HPDE6-E6E7 (cell line): ENCODE measurements around the gene RGS9BP.
"Not testable (repeated sequence)": the region's sequence is repeated elsewhere in the genome, so short reads cannot be mapped to it uniquely, and the experiment has no call there.

Source experiments
- DNase-seq: peaks from one replicate; pipeline ENCODE4 v3.0.0; 2011; ENCODE audit warnings: missing footprints; ENCODE audit errors: extremely low spot score

RGS9BP gene

GRCh38 chr19:32671883-32672593 lies 3.6 kb upstream of the RGS9BP start:
- no peak for DNase-seq

DNA sequence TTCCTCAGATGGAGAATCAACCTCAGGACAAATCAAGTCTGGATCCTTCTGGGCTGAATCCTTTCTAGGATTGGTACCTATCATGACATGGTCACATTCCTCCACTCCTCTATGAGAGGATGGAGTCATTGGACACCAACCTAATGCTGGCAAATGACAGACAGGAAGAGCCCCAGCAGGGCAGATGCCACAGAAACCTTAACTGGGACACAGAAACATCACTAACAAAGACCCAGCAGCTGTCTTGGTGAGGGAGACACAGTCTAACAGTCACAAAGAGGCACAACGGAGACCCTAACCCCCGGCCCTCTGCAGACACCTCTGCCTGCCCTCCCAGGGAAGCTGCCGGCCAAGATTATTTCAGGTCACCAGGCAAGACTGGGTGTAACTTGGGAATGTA lies 2.8 kb upstream of the RGS9BP start:
- DNase-seq, result no peak

DNA sequence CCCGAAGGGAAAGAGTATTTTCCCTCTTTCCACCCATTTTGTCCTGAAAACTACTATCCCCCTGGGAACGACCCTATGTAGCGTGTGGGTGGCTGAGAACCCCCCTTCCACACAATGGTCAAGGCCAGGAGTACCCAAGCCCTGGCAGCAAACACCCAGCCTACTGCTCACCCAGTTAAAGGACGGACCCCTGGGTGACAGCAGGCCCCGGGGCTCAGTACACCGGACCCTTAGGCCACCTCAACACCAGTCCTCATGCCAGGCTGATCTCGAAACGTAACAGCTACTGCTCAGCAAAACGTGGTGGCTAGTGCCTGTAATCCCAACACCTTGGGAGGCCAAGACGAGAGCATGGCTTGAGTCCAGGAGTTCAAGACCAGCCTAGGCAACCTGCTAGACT lies 2.1 kb upstream of the RGS9BP start:
- DNase-seq, result no peak

DNA sequence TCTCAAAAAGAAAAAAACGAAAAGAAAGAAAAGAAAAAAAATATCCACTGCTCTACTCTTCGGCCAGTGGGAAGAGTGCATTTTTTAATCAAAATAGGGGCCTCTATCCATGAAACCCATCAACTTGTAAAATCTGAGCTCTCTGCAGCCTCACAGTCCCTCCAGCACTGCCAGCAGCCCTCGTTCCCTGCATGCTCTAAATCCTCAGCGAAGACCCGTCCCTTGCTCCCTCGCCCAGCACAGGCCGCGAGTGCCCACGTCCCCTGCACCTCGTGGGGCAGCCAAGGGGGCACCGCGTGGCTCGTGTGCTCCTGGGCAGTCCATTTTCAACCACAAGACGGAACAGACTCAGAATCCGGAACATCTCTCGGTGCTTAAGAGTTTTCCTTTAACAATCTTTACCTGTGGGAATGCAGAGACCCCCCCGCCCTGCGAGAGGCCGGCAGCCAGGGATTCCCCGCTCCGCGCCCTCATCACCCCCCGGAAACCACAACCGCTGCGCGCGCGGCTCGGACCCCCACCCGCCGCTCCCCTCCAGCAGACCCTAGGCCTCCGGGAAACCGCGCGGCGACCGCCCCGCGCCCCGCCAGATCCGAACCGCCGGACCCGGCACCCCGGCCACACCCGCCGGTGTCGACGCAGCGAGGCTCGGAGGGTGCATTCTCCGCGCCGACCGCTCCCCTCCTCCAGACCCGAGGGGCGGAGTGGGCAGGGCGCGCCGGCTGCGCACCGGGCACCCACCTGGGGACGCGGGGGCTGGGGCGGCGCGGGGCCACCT lies 1.3 kb upstream of the RGS9BP start:
- no peak for DNase-seq

DNA sequence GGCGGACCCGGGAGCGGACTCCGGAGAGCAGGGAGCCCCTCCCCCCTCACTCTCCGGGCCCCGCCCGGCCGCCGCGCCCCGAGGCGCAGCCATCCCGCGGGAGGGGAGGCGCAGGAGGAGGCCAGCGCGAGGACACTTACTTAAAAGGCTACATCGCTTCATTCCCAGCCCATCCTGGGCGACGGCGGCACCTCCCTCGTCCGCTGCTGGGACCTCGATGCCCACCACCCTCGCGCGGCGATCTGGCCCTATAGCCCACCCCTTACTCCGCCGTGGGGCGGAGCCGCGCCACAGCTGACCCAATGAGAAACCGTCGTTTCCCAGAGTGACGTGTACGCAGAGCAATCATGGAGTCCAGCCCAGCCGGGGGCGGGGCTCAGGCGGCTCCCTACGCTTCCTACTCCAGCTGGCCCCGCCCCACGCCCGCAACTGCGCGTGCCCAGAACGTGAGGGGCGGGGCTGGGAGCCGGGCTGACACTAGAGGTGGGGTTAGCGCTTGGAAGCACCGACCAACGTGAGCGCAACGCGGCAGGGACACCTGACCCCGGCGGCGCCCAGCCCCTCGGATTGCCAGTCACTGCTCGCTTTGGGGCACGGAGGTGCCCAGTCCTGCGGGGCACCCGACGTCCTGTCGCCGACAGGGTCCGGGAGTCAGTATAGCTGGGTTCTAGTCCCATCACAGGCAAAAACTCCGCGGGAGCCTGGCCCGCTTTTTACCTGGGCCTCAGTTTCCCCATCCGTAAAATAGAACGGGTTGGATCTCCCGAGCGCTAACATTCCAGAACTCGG lies 523 bp upstream of the RGS9BP start, which contains the start of gene ANKRD27:
ANKRD27 (minus strand) TSS at position 250 of the 789 bp plus-strand sequence. CDS start 16,165 bp downstream, outside the sequence.
- DNase-seq, result peak; percentile 95

DNA sequence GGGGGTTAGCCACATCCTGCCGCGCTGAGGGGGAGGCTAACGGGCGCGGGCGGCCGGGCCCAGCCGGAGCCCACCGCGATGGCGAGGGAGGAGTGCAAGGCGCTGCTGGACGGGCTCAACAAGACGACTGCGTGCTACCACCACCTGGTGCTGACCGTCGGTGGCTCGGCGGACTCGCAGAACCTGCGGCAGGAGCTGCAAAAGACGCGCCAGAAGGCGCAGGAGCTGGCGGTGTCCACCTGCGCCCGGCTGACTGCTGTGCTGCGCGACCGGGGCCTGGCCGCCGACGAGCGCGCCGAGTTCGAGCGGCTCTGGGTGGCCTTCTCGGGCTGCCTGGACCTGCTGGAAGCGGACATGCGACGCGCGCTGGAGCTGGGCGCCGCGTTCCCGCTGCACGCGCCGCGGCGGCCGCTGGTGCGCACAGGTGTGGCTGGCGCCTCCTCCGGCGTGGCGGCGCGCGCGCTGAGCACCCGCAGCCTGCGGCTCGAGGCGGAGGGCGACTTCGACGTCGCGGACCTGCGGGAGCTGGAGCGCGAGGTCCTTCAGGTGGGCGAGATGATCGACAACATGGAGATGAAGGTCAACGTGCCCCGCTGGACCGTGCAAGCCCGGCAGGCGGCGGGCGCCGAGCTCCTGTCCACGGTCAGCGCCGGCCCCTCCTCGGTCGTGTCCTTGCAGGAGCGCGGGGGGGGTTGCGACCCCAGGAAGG lies 692 bp downstream of the RGS9BP start:
- no peak for DNase-seq

DNA sequence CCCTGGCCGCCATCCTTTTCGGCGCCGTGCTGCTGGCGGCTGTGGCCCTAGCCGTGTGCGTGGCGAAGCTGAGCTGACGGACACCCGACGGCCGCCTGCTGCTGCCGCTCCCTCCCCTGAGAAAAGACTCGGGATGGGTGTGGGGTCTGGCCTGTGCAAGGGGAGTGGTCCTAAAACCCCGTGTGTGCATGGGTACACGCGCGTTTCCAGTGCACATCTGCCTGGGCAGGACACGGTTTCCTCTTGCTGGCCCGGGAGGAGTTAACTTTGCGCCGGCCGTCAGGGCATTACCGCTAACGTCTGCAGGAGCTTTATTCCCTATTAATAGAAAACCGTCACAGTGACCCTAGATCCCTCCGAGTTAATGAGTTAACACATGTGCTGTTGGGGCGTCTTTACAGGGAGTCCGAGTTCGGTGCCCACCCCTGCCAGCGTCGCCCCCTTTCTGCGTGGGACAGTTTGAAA lies 1.3 kb downstream of the RGS9BP start:
- no peak for DNase-seq

DNA sequence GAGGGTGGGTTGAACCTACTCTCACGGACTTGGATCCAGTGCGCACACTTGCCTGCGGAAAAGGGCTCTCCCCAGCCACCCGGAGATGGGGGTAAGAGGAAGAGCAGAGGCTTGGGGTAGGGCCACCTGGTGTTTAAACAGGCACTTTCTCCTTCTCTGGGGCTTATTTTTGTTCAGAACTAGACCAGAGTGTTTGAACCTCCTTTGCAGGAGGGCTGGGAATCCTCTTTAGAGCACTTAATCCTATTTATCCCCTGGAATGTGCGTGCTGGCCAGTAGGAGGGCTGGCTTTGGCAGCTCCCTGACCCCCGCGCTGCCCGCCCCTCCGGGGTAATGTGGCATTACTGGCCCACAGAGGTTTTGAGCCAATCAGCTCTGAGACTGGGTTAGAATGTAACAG lies 2.0 kb downstream of the RGS9BP start:
- no peak for DNase-seq

DNA sequence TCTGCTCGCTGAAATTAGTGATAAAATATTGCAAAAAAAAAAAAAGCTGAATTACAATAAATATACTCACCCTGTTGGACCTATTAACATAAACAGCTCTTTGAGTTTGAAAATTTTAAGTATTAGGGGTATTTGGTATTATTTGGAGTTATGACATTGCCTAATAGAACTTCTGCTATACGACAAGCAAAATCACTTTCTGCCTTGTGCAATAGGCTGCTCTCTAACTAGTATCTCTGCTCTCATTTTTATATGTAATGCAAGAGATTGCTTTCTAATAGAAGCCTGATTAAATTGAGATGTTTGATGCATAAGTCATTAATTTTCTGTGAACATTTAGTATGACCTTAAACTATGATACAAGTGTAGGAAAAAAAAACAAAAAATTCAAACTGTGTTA lies 5.3 kb downstream of the RGS9BP start:
- DNase-seq, result no peak

GRCh38 chr19:32682317-32682716 lies 6.7 kb downstream of the RGS9BP start:
- DNase-seq, result no peak

DNA sequence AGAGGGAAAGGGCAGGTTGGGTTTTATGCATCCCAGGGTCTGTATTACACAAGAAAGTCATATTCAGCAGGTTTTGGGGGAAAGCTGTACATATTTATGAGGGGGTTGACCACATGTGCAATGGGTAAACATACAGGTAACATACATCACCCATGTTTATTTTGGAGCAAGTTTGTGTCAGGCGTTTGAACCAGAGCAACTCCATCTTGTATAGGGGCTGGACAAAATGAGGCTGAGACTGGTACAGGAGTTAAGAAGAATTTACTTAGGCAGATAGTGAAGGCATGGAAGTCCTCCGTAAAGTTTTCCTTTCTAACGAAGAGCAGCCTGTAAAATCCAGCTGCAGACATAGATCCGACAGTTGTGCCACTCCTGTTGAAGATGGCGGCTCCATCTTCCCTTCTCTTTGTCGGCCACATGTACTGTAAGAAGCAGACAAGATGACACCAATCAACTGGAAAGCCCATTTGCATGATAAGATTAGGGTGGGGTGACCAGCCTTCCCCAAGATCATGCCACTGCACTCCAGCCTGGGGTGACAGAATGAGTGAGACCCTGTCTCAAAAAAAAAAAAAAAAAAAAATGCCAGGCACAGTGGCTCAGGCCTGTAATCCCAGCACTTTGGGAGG lies 11.3 kb downstream of the RGS9BP start:
- DNase-seq, result no peak

DNA sequence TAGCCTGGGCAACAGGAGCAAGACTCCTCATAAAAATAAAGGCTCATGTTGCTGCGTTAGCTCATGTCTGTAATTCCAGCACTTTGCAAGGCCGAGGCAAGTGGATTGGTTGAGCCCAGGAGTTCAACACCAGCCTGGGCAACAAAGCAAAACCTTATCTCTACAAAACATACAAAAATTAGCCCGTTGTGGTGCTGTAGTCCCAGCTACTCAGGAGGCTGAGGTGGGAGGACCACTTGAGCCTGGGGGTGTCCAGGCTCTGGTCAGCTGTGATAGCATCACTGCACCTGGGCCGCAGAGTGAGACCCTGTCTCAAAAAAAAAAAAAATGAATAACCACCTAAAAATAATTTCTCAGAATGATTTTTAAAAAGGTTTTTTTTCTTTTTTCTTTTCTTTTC lies 12.0 kb downstream of the RGS9BP start:
- no peak for DNase-seq

GRCh38 chr19:32688311-32688710 lies 12.7 kb downstream of the RGS9BP start:
- DNase-seq, result no peak

GRCh38 chr19:32691291-32691951 lies 15.8 kb downstream of the RGS9BP start, which contains the start of gene NUDT19:
NUDT19 (plus strand) TSS chr19:32691821; CDS start chr19:32691961, 140 bp downstream.
- peak; percentile 80 for DNase-seq

GRCh38 chr19:32691952-32692726 lies 16.5 kb downstream of the RGS9BP start:
- no peak for DNase-seq

DNA sequence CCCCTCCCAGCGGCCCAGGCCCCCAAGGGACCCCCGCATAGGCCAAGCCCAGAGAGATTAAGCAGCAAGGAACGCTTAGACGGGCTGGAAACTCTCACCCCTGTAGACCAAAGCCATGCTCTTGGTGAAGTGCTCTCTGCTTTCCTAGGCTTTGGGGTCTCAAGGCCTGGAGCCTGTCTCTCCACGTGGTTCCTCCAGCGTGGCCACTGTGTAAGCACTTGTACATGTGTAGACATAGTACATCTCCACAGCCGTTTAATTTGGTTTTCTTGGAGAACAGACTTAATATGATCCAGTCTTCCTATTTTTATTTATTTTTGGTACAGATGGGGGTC lies 17.0 kb downstream of the RGS9BP start:
- no peak for DNase-seq

GRCh38 chr19:32693151-32694108 lies 17.8 kb downstream of the RGS9BP start:
- DNase-seq, result not testable (repeated sequence)

DNA sequence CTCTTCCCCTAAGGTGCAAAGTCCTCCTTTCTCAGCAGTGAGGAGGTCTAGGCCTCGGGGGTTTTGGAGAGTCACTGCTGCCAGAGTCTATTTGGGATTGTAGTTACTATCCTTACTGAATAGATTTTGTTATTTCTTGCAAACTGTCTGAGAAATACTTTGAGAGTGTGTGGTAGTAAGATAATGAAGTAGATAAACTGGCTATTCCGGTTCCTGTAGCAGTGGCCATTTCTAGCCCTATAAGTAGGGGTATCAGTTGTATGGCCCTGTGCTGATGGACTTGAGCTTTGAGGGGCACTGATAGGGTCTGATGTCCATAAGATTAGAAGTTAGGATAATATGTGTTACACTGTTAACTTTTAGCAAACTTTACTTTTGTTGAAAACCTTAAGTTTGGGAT lies 18.7 kb downstream of the RGS9BP start:
- DNase-seq, result not testable (repeated sequence)

GRCh38 chr19:32694851-32695250 lies 19.2 kb downstream of the RGS9BP start:
- not testable (repeated sequence) for DNase-seq
